ENCODE results near the gene HNMT. TPM values are rescaled to one million over a fixed set of nuclear protein-coding genes. Genes with fewer than 3 reads are reported as not detected.

Gene HNMT
- total and polyA plus RNA-seq, 2 of the 13 experiments (the other 11 are each of a cell fraction or from before 2014, with no cell fraction given), result 279 to 309 TPM

DNA sequence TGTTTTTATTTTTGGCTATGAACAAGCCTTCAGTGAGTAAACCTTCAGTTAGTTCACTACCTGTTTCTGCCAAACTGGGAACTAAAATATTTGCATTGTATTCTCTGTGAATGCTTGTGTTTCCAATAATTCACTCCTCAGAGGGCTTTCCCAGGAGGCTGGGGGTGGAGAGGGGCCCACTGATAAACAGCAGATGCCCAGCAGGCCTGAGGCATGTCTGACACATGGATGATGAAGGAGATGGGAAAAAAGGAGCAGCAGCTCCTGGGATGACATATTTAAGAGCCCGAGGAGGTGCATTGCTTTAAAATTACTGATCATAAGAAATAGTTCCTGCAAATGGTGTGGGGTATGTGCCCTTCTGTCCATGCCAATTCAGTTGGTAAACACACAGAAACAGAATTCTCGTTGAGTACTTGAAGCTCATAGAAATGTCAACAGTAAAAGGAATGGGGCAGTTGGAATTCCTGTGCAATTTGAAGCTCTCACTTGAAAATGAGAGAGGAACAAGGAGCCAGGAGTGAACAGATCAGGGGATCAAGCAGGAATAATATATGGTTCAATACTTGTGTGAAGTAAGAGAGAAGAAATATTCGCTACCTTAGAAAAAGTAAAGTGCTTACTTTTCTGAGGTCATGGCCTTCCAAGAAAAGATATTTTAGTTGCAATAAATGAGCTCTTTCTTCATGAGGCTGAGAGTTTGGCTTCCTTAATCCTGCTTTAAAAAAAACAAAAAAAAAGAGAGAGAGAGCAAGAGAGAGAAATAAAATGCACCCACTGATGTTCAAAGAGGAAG lies 22.0 kb upstream of the HNMT start (continued):
- TF ChIP-seq, protein P1, sequence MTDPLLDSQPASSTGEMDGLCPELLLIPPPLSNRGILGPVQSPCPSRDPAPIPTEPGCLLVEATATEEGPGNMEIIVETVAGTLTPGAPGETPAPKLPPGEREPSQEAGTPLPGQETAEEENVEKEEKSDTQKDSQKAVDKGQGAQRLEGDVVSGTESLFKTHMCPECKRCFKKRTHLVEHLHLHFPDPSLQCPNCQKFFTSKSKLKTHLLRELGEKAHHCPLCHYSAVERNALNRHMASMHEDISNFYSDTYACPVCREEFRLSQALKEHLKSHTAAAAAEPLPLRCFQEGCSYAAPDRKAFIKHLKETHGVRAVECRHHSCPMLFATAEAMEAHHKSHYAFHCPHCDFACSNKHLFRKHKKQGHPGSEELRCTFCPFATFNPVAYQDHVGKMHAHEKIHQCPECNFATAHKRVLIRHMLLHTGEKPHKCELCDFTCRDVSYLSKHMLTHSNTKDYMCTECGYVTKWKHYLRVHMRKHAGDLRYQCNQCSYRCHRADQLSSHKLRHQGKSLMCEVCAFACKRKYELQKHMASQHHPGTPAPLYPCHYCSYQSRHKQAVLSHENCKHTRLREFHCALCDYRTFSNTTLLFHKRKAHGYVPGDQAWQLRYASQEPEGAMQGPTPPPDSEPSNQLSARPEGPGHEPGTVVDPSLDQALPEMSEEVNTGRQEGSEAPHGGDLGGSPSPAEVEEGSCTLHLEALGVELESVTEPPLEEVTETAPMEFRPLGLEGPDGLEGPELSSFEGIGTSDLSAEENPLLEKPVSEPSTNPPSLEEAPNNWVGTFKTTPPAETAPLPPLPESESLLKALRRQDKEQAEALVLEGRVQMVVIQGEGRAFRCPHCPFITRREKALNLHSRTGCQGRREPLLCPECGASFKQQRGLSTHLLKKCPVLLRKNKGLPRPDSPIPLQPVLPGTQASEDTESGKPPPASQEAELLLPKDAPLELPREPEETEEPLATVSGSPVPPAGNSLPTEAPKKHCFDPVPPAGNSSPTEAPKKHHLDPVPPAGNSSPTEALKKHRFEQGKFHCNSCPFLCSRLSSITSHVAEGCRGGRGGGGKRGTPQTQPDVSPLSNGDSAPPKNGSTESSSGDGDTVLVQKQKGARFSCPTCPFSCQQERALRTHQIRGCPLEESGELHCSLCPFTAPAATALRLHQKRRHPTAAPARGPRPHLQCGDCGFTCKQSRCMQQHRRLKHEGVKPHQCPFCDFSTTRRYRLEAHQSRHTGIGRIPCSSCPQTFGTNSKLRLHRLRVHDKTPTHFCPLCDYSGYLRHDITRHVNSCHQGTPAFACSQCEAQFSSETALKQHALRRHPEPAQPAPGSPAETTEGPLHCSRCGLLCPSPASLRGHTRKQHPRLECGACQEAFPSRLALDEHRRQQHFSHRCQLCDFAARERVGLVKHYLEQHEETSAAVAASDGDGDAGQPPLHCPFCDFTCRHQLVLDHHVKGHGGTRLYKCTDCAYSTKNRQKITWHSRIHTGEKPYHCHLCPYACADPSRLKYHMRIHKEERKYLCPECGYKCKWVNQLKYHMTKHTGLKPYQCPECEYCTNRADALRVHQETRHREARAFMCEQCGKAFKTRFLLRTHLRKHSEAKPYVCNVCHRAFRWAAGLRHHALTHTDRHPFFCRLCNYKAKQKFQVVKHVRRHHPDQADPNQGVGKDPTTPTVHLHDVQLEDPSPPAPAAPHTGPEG (CRISPR knock-in tag; IDR thresholded peaks at IDR 0.05), result no peak
- TF ChIP-seq RBM22 (optimal IDR thresholded peaks at IDR 0.05; ENCODE audit: low read length), result peak; percentile 84
- TF ChIP-seq RFX5 (IDR thresholded peaks at IDR 0.05; ENCODE audit: low read depth, low read length), result no peak
- 0 out of 2 replicates have a peak, but pooled peaks have one; percentile 24 for TF ChIP-seq CC2D1A (CRISPR knock-in tag; IDR thresholded peaks at IDR 0.05)
- TF ChIP-seq, protein P2, sequence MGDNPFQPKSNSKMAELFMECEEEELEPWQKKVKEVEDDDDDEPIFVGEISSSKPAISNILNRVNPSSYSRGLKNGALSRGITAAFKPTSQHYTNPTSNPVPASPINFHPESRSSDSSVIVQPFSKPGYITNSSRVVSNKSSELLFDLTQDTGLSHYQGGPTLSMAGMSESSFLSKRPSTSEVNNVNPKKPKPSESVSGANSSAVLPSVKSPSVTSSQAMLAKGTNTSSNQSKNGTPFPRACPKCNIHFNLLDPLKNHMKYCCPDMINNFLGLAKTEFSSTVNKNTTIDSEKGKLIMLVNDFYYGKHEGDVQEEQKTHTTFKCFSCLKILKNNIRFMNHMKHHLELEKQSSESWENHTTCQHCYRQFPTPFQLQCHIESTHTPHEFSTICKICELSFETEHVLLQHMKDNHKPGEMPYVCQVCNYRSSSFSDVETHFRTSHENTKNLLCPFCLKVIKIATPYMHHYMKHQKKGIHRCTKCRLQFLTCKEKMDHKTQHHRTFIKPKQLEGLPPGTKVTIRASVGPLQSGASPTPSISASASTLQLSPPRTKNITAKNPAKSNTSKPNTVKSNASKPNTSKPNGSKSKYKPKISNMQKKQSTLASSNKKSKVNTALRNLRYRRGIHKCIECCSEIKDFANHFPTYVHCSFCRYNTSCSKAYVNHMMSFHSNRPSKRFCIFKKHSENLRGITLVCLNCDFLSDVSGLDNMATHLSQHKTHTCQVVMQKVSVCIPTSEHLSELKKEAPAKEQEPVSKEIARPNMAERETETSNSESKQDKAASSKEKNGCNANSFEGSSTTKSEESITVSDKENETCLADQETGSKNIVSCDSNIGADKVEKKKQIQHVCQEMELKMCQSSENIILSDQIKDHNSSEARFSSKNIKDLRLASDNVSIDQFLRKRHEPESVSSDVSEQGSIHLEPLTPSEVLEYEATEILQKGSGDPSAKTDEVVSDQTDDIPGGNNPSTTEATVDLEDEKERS (CRISPR knock-in tag; IDR thresholded peaks at IDR 0.05), result no peak
- TF ChIP-seq, protein P3, sequence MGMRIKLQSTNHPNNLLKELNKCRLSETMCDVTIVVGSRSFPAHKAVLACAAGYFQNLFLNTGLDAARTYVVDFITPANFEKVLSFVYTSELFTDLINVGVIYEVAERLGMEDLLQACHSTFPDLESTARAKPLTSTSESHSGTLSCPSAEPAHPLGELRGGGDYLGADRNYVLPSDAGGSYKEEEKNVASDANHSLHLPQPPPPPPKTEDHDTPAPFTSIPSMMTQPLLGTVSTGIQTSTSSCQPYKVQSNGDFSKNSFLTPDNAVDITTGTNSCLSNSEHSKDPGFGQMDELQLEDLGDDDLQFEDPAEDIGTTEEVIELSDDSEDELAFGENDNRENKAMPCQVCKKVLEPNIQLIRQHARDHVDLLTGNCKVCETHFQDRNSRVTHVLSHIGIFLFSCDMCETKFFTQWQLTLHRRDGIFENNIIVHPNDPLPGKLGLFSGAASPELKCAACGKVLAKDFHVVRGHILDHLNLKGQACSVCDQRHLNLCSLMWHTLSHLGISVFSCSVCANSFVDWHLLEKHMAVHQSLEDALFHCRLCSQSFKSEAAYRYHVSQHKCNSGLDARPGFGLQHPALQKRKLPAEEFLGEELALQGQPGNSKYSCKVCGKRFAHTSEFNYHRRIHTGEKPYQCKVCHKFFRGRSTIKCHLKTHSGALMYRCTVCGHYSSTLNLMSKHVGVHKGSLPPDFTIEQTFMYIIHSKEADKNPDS (CRISPR knock-in tag; IDR thresholded peaks at IDR 0.05), result peak; percentile 56; the same call in 1 of the 2 replicates
- no peak for TF ChIP-seq RCOR2 (CRISPR knock-in tag; IDR thresholded peaks at IDR 0.05)
- peak; percentile 86; the same call in 1 of the 2 replicates for TF ChIP-seq MBD4 (IDR thresholded peaks at IDR 0.05; ENCODE audit: borderline replicate concordance, low read length)
- TF ChIP-seq YEATS2 (CRISPR knock-in tag; IDR thresholded peaks at IDR 0.05; ENCODE audit: borderline replicate concordance), result no peak
- TF ChIP-seq RXRA (CRISPR knock-in tag; IDR thresholded peaks at IDR 0.05), result peak; percentile 43; the same call in 1 of the 2 replicates
- TF ChIP-seq DNMT3B (CRISPR knock-in tag; conservative IDR thresholded peaks at IDR 0.05), result 0 out of 2 replicates have a peak, but pooled peaks have one; percentile 38
- TF ChIP-seq RARA (CRISPR knock-in tag; IDR thresholded peaks at IDR 0.05), result peak; percentile 38; the same call in 1 of the 2 replicates
- TF ChIP-seq NFKB2 (CRISPR knock-in tag; IDR thresholded peaks at IDR 0.05; ENCODE audit: borderline replicate concordance), result no peak
- TF ChIP-seq, protein P4, sequence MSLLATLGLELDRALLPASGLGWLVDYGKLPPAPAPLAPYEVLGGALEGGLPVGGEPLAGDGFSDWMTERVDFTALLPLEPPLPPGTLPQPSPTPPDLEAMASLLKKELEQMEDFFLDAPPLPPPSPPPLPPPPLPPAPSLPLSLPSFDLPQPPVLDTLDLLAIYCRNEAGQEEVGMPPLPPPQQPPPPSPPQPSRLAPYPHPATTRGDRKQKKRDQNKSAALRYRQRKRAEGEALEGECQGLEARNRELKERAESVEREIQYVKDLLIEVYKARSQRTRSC (CRISPR knock-in tag; IDR thresholded peaks at IDR 0.05; ENCODE audit: low read depth), result no peak
- no peak for TF ChIP-seq ZSCAN20 (CRISPR knock-in tag; IDR thresholded peaks at IDR 0.05; ENCODE audit: borderline replicate concordance)
- TF ChIP-seq, protein P5, sequence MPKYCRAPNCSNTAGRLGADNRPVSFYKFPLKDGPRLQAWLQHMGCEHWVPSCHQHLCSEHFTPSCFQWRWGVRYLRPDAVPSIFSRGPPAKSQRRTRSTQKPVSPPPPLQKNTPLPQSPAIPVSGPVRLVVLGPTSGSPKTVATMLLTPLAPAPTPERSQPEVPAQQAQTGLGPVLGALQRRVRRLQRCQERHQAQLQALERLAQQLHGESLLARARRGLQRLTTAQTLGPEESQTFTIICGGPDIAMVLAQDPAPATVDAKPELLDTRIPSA (CRISPR knock-in tag; IDR thresholded peaks at IDR 0.05; ENCODE audit: borderline replicate concordance), result no peak

All from HepG2 (cell line).